Measurements from ENCODE around the gene RNF157.
"Not testable (repeated sequence)": the region's sequence is repeated elsewhere in the genome, so short reads cannot be mapped to it uniquely, and the experiment has no call there.

Gene RNF157

GRCh38 chr17:76254275-76254674, 14.0 kb upstream of the RNF157 start:
- DNase-seq (ENCODE audit: low spot score): no peak

- no peak for DNase-seq (ENCODE audit: low spot score)
Observed at GRCh38 chr17:76253841-76254240, 13.5 kb upstream of the RNF157 start.

- not testable (repeated sequence) for DNase-seq (ENCODE audit: low spot score)
Observed at GRCh38 chr17:76252967-76253766, 12.9 kb upstream of the RNF157 start.

- DNase-seq (ENCODE audit: low spot score): no peak
Observed at GRCh38 chr17:76252040-76252954, 12.0 kb upstream of the RNF157 start.

GRCh38 chr17:76251478-76252039, 11.3 kb upstream of the RNF157 start:
- DNase-seq (ENCODE audit: low spot score): no peak

GRCh38 chr17:76250141-76250540, 9.8 kb upstream of the RNF157 start:
- DNase-seq (ENCODE audit: low spot score): no peak

- DNase-seq (ENCODE audit: low spot score): no peak
Observed at GRCh38 chr17:76248013-76248782, 7.9 kb upstream of the RNF157 start.

GRCh38 chr17:76247304-76247703, 7.0 kb upstream of the RNF157 start:
- no peak for DNase-seq (ENCODE audit: low spot score)

- no peak for DNase-seq (ENCODE audit: low spot score)
Observed at GRCh38 chr17:76246080-76247066, 6.1 kb upstream of the RNF157 start.

- not testable (repeated sequence) for DNase-seq (ENCODE audit: low spot score)
Observed at GRCh38 chr17:76244721-76245120, 4.4 kb upstream of the RNF157 start.

- DNase-seq (ENCODE audit: low spot score): no peak
Observed at GRCh38 chr17:76243826-76244679, 3.8 kb upstream of the RNF157 start.

GRCh38 chr17:76241691-76242255, 1.5 kb upstream of the RNF157 start:
- DNase-seq (ENCODE audit: low spot score): no peak

- DNase-seq (ENCODE audit: low spot score): no peak
Observed at GRCh38 chr17:76241204-76241538, 878 bp upstream of the RNF157 start.

- DNase-seq (ENCODE audit: low spot score): no peak
Observed at GRCh38 chr17:76239538-76240274, 587 bp downstream of the RNF157 start.

- no peak for DNase-seq (ENCODE audit: low spot score)
Observed at GRCh38 chr17:76238847-76239537, 1.3 kb downstream of the RNF157 start.

GRCh38 chr17:76237859-76238313, 2.4 kb downstream of the RNF157 start:
- DNase-seq (ENCODE audit: low spot score): no peak

GRCh38 chr17:76236603-76237002, 3.7 kb downstream of the RNF157 start:
- no peak for DNase-seq (ENCODE audit: low spot score)

GRCh38 chr17:76235883-76236282, 4.4 kb downstream of the RNF157 start:
- DNase-seq (ENCODE audit: low spot score): no peak
